Measurements from ENCODE around the gene SIK3.

GRCh38 chr11:116933961-116934360 lies 164.3 kb downstream of the SIK3 start:
- TF ChIP-seq GABPA (IDR thresholded peaks at IDR 0.05; ENCODE audit: low read depth) (no peak), MXI1 (IDR thresholded peaks at IDR 0.05; ENCODE audit: low read depth, low read length) (no peak), NFIC (IDR thresholded peaks at IDR 0.05; ENCODE audit: borderline replicate concordance) (no peak), SIN3A (IDR thresholded peaks at IDR 0.05; ENCODE audit: borderline replicate concordance, low read depth, low read length) (no peak)
- TF ChIP-seq, protein P1, sequence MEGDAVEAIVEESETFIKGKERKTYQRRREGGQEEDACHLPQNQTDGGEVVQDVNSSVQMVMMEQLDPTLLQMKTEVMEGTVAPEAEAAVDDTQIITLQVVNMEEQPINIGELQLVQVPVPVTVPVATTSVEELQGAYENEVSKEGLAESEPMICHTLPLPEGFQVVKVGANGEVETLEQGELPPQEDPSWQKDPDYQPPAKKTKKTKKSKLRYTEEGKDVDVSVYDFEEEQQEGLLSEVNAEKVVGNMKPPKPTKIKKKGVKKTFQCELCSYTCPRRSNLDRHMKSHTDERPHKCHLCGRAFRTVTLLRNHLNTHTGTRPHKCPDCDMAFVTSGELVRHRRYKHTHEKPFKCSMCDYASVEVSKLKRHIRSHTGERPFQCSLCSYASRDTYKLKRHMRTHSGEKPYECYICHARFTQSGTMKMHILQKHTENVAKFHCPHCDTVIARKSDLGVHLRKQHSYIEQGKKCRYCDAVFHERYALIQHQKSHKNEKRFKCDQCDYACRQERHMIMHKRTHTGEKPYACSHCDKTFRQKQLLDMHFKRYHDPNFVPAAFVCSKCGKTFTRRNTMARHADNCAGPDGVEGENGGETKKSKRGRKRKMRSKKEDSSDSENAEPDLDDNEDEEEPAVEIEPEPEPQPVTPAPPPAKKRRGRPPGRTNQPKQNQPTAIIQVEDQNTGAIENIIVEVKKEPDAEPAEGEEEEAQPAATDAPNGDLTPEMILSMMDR (IDR thresholded peaks at IDR 0.05) = no peak
